T47D (cell line): Measurements from ENCODE around the gene DOCK1.

Experiments used
- DNase-seq, 2 experiments: peaks; one replicate each; pipeline versions ENCODE4 v3.0.0 to v3.0.0-alpha.2; 2011 to 2012; ENCODE audit warnings: low read depth in 1 of 2, low spot score in 1 of 2
- JUND ChIP-seq: IDR thresholded peaks from 2 replicates; pipeline ENCODE4 v1.6.1; 2012; ENCODE audit warnings: low read depth
- in situ Hi-C: cut with HindIII; loops from 2 replicates; pipeline ENCODE4 v1.10.0; 2016; ENCODE audit warnings: low sequenced_read_pairs, low pct_unique_long_range_greater_than_20kb

DOCK1 gene

DNA sequence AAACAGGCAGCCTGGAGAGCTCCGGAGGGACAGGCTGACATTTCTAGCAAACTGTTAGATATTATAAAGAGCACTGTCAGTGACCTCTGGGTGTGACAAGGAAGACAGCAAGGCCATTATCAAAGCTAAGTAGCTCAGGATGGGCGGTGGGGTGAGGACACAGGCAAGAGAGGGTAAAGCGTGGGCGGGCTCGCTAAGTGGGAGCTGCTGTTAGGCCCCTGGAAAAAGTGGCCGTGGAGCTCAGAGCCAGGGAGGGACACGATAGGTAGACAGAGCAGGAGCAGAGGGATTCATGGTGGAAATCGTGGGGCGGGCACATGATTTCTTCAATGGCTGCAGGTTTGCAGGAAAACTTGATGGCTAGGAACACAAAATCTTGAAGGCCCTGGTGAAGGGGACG is 592.5 kb downstream of the DOCK1 start:
- no peak for TF ChIP-seq JUND
- in situ Hi-C loops = no loop called here
- DNase-seq = no peak

DNA sequence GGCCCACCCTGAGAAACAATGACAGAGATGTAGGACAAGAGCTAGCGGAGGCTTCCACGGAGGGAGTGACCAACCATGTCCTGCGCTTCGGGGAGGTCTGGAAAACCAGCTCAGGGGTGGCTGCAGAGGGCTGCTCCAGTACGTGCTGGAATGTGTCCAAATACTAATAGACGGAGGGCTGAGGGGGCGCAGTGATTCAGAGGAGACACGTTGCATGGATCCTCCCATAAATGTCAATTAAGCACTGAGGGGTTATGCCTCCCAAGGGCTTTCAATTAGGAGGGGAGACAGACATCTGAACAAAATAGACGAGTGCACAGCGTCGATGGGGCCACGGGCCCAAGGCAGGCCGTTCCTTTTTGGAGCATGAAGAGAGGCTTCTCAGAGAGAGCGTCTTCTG is 592.9 kb downstream of the DOCK1 start:
- no peak for DNase-seq
- TF ChIP-seq JUND = no peak
- in situ Hi-C loops = no loop called here

DNA sequence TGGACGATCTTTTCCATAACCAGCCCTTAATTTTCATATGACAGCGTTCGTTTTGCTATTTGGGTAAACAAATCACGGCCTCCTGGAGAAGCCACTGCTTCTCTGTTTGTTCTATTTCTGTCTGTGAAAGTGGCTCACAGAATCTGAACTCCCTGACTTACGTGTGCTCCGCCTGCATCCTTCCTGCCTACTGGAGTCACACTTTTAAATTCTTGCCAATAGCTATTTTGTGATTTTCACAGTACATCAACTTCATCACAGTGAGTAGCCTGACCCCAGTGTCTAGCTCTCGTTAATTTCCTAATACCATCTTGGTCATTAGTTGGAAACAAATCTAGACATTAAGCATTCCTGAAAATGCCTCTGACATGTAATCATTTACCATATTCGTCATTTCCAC is 594.9 kb downstream of the DOCK1 start:
- in situ Hi-C loops = no loop called here
- TF ChIP-seq JUND = no peak
- no peak for DNase-seq
